ENCODE data around the gene CAPZB.

CAPZB gene

DNA sequence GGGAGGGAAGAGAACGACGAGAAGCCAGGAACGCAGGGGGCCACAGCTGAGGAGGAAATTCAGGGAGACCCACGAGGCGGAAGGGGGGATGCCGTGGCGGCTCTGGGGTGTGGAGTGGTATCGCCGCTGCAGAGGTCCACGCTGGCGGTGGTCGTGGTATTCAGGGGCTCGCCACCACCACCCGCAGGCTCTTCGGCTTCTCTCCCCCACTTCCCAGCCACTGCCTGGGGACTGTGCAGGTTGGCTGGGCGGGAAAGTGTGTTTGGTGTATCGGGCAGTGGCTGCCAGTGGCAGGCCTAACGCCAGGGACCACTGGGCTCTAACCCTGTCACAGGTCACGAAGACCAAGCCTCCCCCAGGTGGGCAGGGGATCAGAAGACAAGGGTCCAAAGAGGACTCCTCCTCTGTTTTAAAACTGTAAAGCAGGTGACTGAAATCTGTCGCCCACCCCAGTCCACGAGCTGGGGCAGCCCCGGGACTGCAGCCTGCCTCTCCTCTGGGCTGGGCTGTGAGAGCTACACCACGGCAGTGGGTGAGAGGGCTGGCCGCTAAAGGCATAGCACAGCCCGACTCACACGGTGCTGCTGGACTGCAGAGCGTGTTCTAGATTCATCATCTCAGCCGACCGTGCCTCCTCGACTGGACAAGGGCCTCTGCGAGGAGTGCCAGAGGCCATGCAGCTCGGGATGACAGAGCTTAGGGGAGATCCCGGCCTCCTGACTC, 142.3 kb downstream of the CAPZB start:
- DNase-seq, result no peak

DNA sequence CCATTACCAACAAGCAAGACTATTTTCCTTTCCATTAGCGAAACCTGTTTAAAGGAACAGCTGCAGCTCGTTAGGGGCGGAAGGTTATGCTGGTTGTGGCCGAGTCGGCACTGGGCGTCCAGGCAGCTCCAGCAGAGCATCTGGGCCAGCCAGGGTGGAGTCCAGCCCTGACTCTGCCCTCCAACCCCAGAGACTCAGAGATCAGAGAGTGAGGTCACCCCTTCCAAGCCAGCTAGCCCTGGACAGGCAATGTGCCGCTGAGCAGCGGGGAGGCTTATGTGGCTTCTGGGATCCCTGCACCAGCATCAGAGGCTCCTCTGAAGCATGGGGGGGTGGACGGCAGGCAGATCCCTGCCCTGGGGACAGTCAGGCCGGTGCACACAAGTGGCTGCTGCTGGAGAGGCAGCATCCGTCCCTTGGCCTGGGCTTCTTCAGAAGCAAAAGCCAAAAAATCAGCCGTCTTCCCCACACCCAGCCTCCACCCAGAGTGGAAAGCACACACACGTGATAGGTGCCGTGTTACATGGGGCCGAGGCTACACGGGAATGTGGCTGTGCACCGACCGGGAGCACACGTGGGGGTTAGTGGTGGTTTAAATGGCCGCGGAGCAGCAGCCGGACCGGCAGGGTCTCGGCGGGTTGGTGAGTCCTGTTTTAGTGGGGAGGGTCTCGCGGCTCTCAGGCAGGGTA, 143.1 kb downstream of the CAPZB start:
- DNase-seq, result no peak

DNA sequence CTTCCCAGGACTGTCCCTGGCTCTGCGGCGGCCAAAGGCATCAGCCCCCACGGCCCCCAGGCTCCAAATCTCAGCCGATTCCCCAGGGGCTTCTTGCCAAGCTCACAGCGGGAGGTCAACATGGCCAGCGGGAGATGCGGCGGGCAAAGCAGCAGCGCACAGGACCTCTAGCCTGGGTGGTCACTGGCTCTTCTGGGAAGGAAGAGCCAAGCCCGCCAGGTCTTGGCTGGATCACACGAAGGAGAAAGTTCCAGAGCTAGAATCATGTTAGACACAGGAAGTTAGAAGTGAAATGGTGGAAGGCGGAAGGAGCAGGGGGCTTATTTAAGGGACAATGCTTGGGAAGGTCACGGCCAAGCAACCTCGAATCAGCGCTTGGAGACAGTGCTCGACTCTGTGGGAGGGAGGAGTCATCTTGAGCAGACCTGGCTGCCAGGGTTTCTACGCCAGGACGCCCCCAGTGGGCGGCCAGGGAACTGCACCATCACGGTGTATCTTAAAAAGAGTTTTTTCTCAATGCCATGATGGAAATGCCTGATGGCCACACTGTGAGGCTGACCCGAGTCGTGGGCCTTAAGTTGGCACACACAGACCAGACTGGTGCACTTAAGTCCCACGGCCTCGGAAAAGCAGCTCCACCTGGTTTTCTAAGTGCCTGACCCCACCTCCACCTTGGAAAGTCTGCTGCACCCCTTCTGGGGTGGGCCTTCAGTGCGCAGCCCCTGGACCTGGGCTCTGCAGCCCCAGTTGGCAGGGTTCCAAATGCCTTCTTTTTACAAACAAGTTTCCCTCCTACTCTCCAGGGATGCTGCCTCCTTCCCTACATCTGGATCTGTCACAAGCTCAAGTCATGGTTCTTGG, 143.9 kb downstream of the CAPZB start:
- DNase-seq, result peak; percentile 35

DNA sequence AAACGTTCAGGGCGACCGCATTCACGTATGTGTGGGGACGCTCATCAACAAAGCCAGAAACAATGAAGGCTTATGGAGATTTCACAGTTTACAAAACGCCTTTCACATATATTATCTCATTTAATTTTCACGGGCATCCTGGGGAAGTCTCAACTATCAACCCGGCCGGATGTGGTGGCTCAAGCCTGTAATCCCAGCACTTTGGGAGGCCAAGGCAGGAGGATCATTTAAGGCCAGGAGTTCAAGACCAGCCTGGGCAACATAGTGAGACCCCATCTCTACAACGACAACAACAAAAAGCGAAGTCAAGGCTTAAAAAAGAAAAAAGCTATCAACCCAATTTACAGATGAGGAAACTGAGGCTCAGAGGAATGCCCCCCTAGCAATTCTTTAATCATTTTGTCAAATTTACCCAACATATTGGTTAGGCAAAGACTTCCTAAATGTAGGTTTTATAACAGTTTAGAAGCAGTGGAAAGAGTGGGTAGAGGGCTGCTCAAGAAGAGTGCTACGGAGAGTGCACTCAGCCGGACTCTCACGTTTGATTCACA, 144.9 kb downstream of the CAPZB start:
- DNase-seq, result no peak

DNA sequence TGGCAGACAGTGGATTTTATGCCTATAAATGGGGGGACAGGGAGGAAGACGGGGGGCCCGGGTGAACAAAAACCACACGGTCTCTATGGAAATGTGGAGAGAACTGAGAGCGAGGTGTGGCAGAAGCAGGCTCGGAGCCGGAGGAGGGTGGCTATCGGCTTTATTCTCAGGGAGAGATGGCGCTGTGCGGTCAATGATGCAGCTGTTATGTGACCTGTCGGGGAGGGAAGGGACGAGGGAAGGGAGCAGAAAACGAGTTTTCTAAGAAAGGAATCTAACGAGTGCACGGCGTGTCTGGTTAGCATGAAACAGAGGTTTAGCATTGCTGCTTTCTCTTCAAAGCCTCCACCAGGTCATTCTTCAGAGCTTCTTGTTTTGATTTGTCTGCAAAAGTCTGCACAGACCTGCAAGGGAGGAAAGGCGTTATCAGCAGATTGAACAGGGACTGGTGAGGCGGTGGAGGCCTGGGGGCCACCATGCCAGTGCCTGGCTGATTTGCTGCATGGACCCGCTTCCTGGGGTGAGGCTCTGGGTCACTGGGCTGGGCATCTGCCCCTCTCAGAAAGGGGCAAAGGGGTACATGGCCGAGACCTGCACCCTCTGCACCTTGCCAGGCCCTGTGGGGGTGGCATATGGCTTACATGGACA, 146.0 kb downstream of the CAPZB start:
- no peak for DNase-seq

DNA sequence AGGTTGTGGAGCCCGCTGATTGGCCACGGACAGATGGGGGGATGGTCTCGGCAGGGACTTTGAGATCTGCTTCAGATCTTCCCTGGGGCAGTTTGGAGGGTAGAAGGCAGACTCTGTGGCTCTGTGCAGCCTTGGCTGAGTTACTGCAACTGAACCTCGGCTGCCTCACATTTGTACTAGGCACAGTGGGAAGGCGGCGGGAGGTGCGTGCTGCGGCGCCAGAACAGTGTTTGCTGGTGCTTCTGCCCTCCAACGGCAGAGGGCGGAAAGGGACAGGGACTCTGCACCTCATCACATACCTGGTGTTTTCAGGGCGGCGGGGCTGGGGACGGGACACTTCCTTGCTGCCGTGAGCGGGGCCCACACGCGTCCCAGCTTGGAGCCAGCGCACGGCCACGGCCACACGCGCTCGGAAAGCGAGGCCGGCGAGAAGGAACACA, 147.0 kb downstream of the CAPZB start:
- no peak for DNase-seq

DNA sequence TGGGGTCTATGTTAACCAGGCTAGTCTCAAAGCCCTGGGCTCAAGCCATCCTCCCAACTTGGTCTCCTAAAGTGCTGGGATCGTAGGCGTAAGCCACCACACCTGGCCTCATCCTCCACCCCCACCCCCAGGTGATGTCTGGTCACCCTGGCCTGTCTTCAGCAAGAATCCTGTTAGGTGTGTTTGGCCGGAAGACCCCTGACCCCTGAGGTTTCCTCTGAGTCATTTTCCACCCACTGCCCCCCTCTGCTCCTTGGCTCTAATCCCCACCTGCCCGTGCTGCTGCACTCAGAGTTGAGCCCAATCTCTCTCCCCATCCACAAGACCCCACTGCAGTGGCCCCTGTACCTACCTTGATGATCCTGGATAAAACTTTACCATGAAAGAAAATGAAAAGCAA, 148.1 kb downstream of the CAPZB start:
- DNase-seq, result no peak

DNA sequence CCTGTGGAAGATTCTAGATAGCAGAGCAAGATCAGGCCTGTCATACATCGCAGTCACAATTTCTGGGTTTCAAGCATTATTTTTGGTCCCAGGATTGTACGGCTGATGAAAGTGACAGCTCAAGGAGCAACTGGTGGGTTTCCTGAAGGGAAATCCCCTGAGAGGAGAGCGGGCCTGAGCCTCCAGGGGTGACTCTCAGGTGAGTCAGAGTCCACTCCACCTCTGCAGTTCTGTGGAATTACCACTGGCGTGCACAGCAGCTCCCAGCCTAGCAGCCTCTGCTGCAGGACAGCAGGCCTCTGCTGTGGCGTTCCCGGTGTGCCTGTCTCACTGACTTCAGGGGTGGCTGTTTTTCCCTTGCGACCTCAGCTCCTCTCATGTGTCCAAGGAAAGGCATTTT, 148.8 kb downstream of the CAPZB start:
- no peak for DNase-seq

DNA sequence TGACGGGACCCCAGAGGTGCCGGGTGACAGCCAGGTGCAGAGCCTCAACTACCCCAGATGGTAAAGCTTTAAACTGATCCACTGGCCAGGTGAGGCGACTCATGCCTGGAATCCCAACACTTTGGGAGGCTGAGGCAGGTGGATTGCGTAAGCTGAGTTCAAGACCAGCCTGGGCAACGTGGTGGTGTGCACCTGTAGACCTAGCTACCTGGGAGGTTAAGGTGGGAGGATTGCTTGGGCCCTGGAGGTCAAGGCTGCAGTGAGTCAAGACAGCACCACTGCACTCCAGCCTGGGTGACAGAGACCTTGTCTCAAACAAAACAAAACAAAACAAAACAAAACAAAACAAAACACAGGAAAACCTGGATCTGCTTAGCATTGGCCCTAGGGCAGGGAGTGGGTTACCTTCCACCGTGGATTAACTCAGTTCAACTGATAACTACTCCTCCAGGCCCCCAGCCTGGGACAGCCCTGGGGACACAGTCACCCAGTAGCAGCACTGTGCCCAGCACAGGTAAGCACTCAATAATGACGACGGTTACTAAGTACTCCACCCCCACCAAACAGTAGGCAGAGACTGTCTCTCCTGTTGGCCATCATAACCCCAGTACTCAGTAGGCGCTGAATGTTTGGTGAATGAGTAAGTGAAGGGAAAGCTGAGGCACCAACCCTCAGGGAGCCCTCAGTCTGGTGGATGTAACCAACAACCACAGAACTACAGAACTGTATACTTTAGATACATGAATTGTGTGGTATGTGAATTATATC, 151.6 kb downstream of the CAPZB start:
- no peak for DNase-seq

DNA sequence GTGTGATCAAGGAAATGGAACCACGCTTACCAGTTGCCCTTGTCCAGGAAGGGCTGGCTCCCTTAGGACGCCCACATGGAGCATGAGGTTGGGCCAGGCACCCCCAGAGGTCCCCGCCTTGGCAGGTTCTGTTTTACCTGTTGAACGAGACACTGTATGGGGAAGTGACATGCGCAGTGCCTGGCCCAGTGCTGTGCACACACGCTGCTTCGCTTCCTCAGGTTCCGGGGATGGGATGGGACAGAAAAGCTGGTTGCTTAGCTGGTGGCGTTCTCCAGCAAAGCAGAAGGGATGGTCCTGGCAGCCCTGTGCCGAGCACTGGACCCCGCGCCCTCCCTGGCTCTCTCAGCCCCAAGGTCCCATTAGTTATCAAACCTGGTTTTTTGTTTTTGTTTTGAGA, 152.5 kb downstream of the CAPZB start:
- DNase-seq, result no peak

DNA sequence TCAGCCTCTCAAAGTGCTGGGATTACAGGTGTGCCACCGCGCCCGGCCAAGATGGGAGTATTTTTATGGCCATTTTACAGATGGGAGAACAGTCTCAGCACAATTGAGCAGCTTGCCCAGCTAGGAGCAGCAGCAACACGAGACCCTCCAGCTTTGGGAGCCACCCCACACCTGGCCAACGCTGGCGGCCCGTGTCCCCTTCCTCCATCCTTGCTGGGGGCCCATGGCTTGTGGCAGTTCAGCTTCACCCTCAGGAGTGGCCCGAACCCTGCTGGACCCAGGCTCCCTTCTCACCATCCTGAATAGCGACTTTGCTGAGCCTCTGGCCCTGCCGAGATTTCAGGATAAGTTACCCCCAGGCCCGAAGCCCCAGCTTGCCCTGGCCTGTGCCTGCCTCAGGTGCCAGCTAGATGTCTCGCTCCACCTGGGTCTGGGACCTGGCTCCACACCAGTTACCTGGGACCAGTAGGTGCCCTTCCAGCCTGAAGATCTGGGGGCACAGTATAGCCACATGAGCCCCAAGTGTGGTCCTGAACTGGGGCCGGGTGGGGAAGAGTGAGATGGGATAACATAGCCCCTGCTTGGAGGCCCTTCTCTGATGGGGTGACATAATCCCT, 154.0 kb downstream of the CAPZB start:
- no peak for DNase-seq

DNA sequence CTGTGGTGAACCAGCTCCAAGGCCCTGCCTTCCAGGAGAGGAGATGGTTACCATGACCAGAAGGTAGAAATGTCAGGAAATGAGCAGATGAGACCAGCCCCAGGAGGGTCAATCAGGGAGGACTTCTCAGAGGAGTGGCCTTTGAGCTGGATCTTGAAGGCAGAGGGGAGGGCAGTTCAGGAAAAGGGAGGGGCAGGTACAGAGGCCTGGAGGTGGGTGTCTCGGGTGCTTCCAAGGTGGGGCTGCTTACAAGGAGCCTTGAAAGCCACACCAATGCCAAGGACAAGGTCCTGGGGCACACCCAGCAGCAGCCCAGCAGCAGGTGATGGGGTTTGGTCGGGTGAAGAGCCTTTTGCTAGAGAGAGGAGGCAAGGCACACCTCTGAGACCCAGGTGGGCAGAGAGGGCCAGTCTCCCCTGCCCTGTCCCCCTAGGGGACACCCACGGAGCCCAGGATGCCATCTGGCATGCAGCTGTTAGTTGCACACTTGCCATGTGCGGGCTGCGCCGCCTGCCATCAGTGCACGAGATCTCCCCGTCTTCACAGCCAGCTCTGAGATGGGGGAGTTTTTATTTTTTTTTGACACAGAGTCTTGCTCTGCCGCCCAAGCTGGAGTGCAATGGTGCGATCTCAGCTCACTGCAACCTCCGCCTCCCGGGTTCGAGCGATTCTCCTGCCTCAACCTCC, 154.7 kb downstream of the CAPZB start:
- DNase-seq, result no peak

DNA sequence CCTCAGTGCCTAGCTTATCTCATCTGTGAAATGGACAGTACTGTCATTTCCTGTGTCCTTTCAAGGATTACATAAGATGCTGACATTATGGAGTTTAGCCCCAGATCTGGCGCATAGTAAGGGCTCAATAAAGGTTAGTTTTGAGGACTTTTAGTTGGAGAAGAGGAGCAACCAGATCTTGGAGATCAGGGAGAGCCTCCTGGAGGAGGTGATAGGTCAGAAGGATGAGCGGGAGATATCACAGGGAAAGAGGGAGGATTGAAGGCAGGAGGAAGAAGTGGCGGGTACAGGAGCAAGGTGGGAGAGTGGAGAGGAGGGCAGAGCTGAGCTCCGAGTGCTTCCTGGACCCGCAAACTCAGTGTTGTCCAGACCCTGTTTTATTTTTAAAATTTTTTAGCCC, 155.7 kb downstream of the CAPZB start:
- no peak for DNase-seq

DNA sequence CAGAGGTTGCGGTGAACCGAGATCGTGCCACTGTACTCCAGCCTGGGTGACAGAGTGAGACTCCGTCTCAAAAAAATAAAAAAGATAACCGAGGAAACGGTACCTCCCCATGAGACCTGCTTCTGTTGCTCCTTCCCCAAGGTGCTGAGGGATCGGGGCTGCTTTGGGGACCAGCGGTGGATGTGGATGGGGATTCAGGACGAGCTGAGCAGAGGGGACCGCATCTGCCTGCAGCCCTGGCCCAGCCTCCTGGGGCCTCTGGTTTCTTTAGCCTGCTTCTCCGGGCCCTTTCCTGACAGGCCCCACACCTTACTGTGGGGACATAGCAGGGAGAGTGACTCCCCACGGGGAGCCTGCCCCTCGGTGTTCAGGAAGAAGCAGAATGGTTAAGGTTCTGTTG, 156.2 kb downstream of the CAPZB start:
- no peak for DNase-seq

DNA sequence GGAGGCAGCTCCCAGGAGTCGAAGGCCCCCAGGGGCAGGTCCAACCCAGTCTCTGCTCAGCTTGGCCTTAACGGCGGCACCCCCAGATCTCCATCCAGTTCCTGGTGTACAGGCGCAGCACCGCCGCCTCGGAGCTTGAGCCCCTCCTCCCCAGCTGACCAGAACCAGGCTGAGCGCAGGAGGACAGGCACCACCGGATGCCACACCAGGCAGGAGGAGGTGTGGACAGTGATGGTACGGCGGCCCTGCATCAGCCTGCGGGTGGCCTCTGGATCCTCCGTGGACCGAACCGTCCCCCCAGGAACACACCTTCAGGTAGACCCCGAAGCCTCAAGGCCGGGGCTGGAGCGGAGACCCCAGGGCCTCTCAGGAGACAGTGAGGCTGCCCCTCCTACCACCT, 156.9 kb downstream of the CAPZB start:
- no peak for DNase-seq

DNA sequence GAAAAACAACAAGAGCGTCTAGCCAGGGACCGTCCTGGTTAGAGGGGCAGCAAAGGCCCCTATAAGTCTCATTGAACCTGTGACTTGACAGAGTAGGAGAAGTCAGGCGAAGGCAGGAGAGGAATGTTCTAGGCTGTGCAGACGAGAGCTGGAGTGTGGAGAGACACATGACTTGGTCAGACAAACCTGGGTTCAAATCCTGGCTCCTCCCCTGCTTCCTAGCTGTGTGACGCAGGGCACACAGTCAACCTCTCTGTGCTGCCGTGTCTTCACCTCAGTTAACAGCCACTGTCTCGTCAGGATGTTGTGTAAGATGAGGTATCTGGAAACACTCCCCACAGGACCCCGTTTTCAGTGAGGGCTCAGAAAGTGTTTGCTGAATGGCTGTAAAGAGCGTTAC, 157.6 kb downstream of the CAPZB start:
- DNase-seq, result no peak

DNA sequence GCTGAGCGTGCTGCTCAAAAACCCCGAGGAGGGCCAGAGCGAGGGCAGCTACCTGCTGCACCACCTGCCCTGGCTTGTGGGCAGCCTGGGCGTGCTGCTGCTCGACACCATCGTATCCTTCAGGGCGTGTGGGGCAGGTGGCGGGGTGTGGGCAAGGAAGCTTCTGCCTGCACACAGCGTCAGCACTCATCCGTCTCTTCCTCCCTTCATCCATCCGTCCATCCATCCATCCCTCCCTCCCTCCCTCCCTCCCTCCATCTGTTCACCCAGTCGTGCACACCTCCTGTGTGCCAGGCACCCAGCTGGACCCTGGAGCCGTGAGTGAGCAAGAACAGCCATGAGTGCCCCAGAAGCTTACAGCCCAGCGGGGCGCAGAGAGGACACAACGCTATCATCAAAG, 158.0 kb downstream of the CAPZB start:
- no peak for DNase-seq

DNA sequence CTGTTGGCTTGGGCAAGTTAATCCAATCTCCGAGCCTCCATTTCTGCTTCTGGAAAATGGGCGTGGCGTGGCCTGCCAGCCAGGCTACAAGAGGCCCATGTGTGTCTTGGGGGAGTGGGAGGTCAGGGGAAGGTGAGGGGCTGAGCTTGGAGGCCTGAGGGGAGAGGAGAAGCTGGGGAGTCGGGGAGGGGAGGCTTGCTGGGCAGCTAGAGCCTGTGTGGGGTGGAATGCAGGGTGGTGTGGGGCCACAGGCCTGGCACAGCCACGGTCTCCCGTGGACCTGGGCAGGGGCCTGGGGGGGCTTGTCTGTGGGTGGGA, 158.6 kb downstream of the CAPZB start:
- DNase-seq, result no peak

DNA sequence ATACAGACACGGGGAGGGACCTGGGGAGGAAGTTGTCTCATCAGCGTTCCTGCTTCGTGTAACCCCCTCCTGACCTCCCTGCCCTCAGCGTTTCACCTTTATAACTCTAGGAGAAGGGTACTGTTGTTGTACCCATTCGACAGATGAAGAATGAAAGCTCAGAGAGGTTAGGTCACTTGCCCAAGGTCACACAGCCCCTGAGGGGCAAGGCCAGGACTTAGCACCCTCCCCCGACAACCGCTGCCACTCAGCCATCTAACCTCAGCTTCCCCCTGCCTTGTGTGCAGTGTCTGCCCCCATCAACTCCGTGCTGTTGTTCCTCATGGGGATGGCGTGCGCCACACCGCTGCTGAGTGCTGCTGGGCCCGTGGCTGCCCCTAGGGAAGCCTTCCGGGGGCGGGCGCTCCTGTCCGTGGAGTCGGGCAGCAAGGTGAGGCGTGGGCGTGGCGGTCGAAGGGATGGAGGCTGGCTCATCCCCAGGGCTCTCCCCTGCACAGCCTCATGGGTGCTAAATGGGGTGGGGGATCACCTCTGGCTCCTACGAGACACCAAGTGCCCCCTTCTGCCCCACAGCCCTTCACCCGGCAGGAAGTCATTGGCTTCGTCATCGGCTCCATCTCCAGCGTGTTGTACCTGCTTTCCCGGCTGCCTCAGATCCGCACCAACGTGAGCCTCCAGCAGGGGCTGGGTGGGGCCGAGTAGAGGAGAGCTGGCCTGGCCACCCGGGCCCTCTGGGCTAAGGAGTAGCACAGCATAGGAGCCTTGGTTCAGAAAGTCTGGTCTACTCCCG, 159.2 kb downstream of the CAPZB start:
- DNase-seq, result no peak

DNA sequence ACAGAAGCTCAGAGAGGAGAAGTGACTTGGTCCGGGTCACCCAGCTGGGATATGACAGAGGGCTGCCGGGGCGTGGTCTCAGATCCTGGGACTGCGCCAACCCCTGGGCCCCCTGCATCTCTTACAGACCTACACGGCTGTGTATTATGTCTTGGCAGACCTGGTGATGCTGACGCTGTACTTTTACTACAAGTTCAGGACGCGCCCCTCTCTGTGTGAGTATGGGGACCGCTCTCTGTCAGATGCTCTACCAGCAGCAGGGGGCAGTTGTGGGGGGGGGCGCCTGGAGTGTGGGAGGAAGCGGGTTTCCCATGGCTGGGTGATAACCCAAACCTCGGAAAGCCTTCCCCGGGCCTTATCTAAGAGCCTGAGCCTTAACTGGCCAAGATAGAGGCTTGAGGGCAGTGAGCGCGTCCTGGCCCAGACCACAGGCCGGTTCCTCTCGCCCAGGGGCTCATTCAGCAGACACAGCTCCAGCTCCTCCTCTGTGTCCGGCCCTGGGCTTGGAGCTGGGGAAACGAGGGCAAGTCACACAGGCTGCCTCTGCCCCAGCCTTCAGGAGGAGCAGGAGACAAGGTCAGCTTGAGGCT, 159.9 kb downstream of the CAPZB start:
- DNase-seq, result no peak

Data from NCI-H1048 (cell line).